GF-D8 (cell line): ENCODE results near the gene PRR13.
"Not testable (repeated sequence)": the region's sequence is repeated elsewhere in the genome, so short reads cannot be mapped to it uniquely, and the experiment has no call there.

Source experiments
- DNase-seq: peaks from one replicate; lab custom pipeline; 2025; lab: John Stamatoyannopoulos, UW

Gene PRR13, protein sequence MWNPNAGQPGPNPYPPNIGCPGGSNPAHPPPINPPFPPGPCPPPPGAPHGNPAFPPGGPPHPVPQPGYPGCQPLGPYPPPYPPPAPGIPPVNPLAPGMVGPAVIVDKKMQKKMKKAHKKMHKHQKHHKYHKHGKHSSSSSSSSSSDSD

DNA sequence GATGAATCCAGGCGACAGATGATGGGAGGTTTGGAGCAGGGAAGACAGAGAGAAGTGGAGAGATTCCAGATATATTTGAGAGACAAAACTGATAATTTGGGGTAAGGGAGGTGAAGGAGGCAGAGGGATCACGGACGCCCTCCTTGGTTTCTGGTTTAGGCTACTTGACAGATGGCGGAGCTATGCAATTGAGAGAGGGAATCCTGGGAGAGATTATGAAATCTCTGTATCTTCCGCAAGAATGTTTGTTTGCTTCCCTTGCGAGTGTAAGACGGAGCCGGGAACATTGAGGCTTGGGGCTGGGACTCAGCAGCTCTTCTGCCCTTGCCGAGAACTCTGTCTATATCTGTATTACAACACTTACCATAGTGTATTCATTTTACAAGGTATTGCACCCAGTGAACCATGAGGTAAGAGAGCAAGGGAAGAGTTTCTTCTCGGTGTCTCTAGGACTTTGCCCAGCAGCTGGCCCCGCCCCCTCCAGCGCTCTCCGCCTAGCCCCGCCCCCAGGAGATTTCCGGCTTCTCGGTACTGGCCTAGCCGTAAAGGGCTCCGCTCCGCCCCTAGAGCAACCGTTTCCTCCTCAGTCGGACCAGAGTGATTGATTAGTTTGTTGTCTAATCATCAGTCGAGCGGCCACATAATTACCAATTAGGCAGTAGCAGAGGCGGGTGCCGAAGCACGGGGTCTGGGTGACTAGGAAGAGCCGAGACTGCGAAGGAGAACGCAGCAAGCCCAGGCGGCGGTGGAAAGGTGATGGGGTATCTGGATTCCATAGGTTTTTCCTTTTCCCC is at the start of gene PRR13:
Gene PRR13 (plus strand): TSS at position 695 of the 794 bp plus-strand sequence. CDS start 981 bp downstream, outside the sequence.
- DNase-seq: peak; percentile 98

DNA sequence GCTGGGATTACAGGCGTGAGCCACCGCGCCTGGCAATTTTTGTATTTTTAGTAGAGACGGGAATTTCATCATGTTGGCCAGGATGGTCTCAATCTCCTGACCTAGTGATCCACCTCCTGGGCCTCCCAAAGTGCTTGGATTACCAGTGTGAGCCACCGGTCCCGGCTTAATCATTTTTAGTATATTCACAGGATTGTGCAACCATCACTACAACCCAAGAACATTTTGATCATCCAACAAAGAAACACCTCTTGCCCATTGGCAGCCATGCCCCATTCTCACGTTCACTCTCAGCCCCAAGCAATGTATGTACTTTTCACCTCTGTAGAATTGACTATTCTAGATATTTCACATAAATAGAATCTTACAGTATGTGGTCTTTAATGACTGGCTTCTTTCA is 41.6 kb upstream of the PRR13 start:
- no peak for DNase-seq

DNA sequence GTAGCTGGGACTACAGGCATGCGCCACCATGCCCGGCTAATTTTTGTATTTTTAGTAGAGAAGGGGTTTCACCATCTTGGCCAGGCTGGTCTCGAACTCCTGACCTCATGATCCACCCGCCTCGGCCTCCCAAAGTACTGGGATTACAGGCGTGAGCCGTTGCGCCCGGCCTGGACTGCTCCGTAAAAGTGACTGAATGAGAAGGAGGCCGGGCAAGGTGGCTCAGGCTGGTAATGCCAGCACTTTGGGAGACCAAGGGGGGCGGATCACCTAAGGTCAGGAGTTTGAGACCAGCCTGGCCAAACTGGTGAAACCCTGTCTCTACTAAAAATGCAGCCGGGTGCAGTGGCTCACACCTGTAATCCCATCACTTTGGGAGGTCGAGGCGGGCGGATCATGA is 39.2 kb upstream of the PRR13 start:
- DNase-seq: not testable (repeated sequence)

DNA sequence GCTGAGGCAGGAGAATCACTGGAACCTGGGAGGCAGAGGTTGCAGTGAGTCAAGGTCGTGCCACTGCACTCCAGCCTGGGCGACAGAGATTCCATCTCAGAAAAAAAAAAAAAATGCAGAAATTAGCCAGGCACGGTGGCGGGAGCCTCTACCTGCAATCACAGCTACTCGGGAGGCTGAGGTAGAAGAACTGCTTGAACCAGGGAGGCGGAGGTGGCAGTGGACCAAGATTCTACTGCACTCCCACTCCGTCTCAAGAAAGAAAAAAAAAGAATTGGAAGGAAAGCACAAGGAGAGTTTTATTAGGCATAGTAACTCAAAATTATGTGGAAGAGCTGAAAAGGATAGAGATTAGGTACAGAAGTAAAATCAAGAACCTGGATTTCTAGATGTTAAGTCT is 38.7 kb upstream of the PRR13 start:
- DNase-seq: no peak

DNA sequence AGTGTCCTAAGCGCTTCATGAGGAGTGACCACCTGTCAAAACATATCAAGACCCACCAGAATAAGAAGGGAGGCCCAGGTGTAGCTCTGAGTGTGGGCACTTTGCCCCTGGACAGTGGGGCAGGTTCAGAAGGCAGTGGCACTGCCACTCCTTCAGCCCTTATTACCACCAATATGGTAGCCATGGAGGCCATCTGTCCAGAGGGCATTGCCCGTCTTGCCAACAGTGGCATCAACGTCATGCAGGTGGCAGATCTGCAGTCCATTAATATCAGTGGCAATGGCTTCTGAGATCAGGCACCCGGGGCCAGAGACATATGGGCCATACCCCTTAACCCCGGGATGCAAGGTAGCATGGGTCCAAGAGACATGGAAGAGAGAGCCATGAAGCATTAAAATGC is 30.6 kb upstream of the PRR13 start:
- DNase-seq: no peak

DNA sequence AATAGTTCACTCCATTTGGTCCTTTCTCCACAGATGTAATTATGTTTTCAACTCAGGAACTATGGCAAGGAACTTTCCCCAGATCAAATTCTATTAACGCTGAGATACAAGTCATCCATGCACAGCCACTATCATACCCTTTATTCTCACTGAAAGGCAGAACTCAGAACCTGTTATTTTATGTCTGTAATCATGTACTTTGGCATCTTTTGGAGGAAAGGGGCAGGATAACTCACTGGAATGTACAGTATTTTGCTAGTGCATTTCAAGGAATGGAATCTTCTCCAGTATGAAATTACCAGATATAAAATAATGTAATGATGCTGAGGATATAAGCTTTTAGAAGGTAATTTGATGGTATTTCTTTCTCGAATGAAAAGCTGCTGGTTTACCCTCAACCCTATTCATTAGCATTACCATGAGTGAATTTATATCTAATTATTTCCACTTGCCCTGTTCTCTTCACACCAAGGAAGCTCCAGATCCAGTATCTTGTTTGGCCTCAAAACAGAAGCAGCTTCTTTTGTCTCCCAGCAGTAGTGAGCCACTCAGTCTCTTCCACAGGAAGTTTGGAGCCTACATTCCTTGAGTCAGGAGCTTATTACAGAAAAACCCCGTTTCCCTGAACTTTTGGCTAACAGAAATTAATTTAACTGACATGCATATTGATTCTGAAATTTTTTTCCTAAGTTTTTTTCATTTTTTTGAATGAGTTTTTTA is 27.9 kb upstream of the PRR13 start:
- no peak for DNase-seq

DNA sequence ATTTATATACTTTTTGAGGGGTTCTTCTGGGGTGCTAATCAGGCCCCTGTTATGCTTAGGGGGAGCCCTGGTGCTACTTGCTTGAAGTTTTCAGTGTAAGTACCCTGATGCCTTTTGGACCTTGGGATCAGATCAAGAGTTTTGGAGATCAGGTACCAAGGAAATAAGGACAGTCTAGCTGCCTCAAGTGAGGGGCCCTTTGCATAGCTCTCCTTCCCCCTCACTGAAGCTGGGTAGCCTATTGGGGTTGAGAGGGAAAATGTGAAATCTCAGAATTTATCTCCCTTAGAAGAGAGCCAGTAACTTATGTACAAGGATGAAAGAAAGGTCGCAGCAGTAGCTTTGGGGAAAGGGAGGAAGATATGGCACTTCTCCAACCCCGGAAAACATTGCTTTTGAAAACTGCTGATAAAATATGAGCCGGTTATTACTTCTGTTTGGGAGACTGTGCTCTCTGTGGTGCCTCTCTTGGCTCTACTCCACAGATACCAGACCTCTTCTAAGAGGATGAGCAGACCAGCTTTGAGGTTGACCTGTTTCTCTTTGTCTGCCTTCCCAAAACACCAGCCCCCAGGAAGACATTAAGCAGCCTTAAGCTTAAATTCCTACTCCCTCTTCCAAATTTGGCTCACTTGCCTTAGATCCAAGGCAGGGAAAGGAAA is 26.6 kb upstream of the PRR13 start:
- no peak for DNase-seq

DNA sequence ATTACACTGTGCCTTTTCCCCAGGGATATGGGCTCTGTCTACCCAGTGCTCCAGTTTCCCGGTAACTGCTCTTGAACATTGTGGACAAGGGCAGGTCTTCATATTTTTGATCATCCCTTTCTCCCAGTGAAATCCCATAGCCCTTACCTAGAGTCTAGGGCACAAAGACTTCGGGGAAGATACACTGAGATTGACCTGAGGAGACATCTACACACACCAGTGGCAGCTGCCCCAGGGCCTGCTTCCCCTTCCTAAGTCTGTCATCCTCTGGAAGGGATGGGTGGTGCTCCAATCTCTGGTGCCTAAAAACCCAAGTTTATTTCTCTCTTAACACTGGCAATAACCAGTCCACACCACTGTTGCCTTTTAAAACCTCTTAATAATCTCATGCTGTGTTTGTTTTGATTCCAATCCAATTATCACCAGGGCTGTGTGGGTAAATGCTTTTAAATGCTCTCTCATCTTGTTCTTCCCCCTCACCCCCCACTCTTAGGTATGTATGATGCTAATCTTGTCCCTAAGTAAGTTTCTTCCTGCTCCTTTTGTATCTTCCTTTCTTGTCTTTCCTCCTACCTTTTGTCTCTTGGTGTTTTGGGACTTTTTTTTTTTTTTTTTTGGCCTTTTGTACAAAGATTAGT is 25.7 kb upstream of the PRR13 start:
- not testable (repeated sequence) for DNase-seq

DNA sequence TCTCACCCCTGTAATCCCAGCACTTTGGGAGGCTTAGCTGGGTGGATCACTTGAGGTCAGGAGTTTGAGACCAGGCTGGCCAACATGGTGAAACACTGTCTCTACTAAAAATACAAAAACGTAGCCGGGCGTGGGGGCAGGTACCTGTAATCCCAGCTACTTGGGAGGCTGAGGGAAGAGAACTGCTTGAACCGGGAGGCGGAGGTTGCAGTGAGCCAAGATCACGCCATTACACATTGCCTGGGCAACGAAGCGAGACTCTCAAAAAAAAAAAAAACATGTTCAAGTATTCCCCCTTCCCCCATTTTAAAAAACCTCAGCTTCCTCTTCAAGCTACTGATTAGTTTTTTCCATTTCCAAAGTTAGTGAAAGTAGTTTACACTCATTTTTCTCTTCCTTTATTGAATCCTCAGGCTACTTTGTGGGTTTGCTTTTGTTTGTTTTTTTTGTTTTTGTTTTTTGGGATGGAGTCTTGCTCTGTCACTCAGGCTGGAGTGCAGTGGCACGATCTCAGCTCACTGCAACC is 24.2 kb upstream of the PRR13 start:
- peak; percentile 60 for DNase-seq

DNA sequence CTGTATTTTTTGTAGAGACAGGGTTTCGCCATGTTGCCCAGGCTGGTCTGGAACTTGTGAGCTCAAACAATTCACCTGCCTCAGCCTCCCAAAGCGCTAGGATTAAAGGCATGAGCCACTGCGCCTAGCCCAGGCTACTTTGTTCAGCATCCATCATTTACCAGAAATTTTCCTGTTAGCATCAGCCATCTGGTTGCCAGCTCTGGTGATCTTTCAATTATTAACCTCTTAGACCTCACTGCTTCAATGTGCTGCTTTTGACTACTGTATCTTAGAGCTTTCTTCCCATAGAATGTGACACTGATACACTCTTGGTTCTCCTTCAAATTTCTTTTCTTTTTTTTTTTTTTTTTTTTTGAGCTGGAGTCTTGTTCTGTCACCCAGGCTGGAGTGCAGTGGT is 23.3 kb upstream of the PRR13 start:
- DNase-seq: no peak

DNA sequence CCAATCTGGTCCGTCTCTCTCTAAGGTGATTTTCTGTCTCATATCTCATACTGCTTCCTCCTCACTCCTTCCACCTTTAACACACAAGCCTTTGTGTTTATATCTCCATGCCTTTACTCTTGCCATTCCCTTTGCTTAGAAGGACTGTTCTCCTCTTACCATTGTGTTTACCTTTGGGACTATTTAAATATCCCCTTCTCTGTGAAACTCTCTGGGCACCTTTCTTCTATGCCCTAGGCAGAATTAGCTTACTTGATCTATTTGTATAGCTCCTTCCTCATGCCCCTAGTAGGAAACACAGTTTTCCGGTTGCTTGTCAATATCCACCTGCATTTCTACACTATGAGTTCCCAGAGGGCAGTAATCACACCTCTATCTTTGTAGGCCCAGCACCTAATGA is 21.8 kb upstream of the PRR13 start:
- no peak for DNase-seq

DNA sequence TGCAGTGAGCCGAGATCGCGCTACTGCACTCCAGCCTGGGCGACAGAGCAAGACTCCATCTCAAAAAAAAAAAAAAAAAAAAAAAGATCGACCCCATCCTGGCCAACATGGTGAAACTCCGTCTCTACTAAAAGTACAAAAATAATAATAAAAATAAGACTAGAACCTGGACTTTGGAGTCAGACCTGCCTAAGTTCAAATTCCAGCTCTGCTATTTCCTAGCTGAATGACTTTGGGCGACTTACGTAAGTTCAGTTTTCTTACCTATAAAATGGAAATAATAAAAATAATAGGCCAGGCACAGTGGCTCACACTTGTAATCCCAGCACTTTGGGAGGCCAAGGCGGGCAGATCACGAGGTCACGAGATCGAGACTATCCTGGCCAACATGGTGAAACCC is 19.3 kb upstream of the PRR13 start:
- DNase-seq: not testable (repeated sequence)

DNA sequence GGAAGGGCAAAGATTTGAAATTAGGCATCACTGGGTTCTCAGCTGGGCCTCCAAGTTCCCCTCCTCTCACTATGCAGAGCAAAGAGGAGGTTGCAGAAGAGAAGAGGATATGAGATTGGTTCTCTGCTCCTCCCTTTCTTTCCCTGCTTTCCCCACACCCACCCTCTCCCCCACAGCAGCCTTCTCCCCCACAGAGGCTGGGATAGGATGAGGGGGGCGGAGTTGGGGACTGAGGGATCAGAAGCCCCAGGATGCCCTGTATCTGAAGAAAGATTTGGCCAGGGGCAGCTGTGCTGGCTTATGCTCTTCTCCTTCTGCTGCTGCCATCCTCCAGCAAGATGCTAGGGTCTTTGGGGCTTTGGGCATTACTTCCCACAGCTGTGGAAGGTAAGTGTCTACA is 17.9 kb upstream of the PRR13 start, which contains the start of gene AMHR2:
Gene AMHR2 (plus strand): TSS at position 259 of the 400 bp plus-strand sequence. CDS start 80 bp downstream, at position 339.
- DNase-seq: no peak

DNA sequence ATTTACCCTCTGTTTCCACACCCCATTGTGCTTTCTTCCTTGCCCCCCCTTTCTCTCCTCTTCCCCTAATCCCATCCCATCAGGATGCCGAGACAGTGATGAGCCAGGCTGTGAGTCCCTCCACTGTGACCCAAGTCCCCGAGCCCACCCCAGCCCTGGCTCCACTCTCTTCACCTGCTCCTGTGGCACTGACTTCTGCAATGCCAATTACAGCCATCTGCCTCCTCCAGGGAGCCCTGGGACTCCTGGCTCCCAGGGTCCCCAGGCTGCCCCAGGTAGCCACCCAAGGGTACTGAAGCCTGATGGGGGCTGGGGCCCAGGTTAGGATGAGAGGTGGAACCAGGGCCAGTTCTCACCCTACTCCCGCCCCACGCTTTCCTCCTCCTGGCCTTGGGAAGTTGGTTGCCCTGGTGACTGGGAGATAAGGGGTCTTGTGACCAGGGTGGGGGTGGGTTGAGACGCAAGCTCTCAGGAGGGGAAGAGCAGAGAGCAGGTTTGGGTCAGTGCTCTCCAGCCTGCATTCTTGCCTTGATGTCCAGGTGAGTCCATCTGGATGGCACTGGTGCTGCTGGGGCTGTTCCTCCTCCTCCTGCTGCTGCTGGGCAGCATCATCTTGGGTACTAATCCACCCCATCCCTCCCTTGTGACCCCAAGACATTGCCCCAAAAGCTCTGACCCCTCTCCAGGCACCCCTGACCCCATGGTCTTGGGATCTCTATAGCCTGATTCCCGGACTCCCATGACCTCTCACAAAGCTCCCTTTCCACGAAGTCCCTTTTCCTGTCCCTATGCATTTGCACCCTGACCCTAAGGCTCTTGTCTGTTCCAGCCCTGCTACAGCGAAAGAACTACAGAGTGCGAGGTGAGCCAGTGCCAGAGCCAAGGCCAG is 16.7 kb upstream of the PRR13 start:
- DNase-seq: no peak

DNA sequence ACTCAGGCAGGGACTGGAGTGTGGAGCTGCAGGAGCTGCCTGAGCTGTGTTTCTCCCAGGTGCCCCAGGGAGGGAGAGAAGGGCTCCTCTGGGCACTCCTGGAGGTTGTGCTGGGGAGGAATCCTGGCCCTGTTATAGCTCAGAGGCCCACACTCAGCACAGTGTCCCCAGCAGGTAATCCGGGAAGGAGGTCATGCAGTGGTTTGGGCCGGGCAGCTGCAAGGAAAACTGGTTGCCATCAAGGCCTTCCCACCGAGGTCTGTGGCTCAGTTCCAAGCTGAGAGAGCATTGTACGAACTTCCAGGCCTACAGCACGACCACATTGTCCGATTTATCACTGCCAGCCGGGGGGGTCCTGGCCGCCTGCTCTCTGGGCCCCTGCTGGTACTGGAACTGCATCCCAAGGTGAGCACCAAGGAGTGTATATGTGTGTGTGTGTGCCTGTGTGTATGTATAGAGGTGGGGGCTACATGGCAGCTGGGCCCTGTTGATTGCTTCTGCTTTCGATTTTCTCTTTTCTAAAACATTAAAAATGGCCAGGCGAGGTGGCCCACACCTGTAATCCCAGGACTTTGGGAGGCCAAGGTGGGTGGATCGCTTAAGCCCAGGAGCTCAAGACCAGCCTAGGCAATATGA is 15.9 kb upstream of the PRR13 start:
- no peak for DNase-seq

DNA sequence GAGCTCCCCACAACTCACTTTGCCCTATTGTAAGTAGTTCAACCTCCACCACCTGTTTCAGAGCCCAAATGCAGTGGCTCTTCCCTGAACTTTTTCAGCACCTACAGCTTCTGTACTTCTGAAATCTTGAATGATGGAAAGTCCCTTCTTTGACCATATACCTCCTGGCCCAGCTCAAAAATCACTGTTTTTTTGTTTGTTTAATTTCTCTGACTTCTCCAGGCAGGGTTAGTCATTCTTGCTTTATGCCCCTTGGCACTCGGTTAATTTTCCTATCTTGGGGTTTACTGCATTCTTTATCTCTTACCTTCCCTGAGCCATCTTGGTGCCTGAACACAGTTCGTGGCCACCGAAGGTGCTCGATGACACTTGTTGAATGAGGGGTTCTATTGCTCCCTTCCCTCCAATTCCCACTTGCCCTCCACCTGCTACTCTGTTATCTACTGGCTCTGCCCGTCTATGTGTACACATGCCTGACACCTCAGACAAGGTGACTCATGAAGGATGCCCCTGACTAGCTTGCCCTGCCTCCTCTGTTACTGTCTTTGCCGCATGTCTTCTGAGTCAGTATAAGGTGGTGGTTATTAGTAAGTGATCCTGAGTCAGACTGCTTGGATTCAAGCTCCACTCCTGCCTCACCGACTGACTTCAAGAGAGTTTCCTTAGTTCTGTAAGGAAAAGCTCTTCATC is 13.5 kb upstream of the PRR13 start:
- no peak for DNase-seq

DNA sequence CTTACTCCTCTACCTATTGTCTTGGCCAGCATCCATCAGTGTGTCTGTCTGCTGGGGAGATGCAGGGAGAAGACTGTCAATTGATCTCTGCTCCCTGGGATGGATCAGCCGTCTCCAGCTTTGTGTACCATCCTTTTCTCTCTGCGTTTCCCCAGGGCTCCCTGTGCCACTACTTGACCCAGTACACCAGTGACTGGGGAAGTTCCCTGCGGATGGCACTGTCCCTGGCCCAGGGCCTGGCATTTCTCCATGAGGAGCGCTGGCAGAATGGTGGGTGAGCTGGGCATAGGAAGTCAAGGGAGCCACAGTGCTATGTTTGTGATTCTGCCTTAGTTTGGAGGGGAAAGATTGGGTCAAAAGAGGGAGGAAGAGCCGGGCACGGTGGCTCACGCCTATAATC is 12.8 kb upstream of the PRR13 start:
- no peak for DNase-seq

DNA sequence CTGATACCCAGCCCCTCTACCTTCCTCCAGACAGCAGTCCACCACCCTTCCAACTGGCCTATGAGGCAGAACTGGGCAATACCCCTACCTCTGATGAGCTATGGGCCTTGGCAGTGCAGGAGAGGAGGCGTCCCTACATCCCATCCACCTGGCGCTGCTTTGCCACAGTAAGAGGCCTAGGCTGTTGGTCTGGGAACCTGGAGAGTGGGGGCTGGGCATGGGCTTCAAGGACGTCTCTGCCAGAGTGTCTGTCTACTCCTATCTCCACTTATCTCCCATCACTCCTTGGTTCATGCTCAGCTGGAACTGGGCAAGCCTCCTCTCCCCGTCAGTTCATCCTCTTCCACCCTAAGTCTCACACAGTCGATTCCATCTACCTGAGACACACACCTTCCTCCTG is 11.4 kb upstream of the PRR13 start:
- no peak for DNase-seq

DNA sequence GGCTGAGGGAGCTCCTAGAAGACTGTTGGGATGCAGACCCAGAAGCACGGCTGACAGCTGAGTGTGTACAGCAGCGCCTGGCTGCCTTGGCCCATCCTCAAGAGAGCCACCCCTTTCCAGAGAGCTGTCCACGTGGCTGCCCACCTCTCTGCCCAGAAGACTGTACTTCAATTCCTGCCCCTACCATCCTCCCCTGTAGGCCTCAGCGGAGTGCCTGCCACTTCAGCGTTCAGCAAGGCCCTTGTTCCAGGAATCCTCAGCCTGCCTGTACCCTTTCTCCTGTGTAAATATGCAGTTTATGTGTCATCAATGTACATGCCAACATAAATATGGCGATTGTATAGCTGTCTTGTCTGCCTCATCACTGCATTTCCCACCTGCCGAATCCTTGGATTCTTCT is 10.3 kb upstream of the PRR13 start:
- DNase-seq: no peak

DNA sequence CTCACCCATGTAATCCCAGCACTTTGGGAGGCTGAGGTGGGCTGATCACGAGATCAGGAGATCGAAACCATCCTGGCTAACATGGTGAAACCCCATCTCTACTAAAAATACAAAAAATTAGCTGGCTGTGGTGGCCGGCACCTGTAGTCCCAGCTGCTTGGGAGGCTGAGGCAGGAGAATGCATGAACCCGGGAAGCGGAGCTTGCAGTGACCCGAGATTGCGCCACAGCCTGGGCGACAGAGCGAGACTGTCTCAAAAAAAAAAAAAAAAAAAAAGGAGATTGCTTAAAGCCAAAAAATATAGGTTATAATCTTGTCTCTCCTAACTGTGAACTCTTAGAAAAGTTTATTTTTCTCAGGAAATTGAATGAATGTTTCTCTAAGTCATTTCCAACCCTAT is 6.2 kb upstream of the PRR13 start:
- not testable (repeated sequence) for DNase-seq
